ENCODE data around the gene DTNB. TPM values are rescaled to one million over a fixed set of nuclear protein-coding genes. Genes with fewer than 3 reads are reported as not detected.

Gene DTNB
- total and polyA plus RNA-seq, 4 experiments from 2014 or later: 18.0 to 45.3 (median 33.2) TPM

GRCh38 chr2:25426326-25426725 is 247.1 kb downstream of the DTNB start:
- intact Hi-C loops (cut with micrococcal nuclease): no loop called here

GRCh38 chr2:25424426-25425028 is 248.8 kb downstream of the DTNB start:
- CTCF ChIA-PET (ENCODE audit: partially characterized antibody): no interaction called here

More at GRCh38 chr2:25426326-25426725, 247.1 kb downstream of the DTNB start:
- H3K4me3 Mint-ChIP-seq: no peak overlapping the region
- Histone ChIP-seq H3K9me3 (ENCODE audit: control insufficient read depth in 1 of 2, low read length in 2 of 2) (no peaks in the 10 kb centered on the region), H3K27ac (ENCODE audit: low read depth, low read length) (no peak overlapping the region), H3K36me3 (ENCODE audit: insufficient read depth, low read length) (no peaks in the 10 kb centered on the region), H3K27me3 (ENCODE audit: insufficient read depth, low read length) (no peaks in the 10 kb centered on the region), H3K4me1 (ENCODE audit: insufficient read depth, low read length) (no peaks in the 10 kb centered on the region), H3K4me3 (ENCODE audit: low read length in 2 of 2) (no peak overlapping the region)
- no peaks in the 10 kb centered on the region for H3K27me3 Mint-ChIP-seq
- ChIA-PET POLR2A (ENCODE audit: partially characterized antibody) (no interaction called here), CTCF (ENCODE audit: partially characterized antibody) (no interaction called here)
- H3K27ac Mint-ChIP-seq: no peak overlapping the region
- peaks cover 28 to 29% of the 10 kb centered on the region in 2 donors for H3K36me3 Mint-ChIP-seq
- no peaks in the 10 kb centered on the region for H3K4me1 Mint-ChIP-seq
- no peak for DNase-seq
- no peaks in the 10 kb centered on the region for H3K9me3 Mint-ChIP-seq

GRCh38 chr2:25421820-25422411 is 251.5 kb downstream of the DTNB start:
- CTCF ChIA-PET (ENCODE audit: partially characterized antibody): no interaction called here
- DNase-seq: no peak
- intact Hi-C loops (cut with micrococcal nuclease): no loop called here
- Histone ChIP-seq H3K9me3 (ENCODE audit: control insufficient read depth in 1 of 2, low read length in 2 of 2) (no peaks in the 10 kb centered on the region), H3K4me3 (ENCODE audit: low read length in 2 of 2) (no peak overlapping the region), H3K4me1 (ENCODE audit: insufficient read depth, low read length) (no peaks in the 10 kb centered on the region), H3K27ac (ENCODE audit: low read depth, low read length) (no peak overlapping the region), H3K36me3 (ENCODE audit: insufficient read depth, low read length) (peaks cover 7% of the 10 kb centered on the region), H3K27me3 (ENCODE audit: insufficient read depth, low read length) (no peaks in the 10 kb centered on the region)
- Mint-ChIP-seq H3K4me3 (no peak overlapping the region), H3K9me3 (peaks cover 0 to 2% (median 0%) of the 10 kb centered on the region in 8 donors), H3K27me3 (no peaks in the 10 kb centered on the region), H3K27ac (peak overlapping the region in 1 of 7 donors; percentile 59), H3K4me1 (peaks cover 0 to 2% (median under 1%) of the 10 kb centered on the region in 4 donors), H3K36me3 (peaks cover 44 to 51% of the 10 kb centered on the region in 2 donors)
- POLR2A ChIA-PET (ENCODE audit: partially characterized antibody): no interaction called here

More at GRCh38 chr2:25424426-25425028, 248.8 kb downstream of the DTNB start:
- H3K27me3 ChIP-seq (ENCODE audit: insufficient read depth, low read length): no peaks in the 10 kb centered on the region
- intact Hi-C loops (cut with micrococcal nuclease): no loop called here
- H3K4me3 Mint-ChIP-seq: no peak overlapping the region
- peaks cover 38 to 41% of the 10 kb centered on the region in 2 donors for H3K36me3 Mint-ChIP-seq
- H3K36me3 ChIP-seq (ENCODE audit: insufficient read depth, low read length): peaks cover 4% of the 10 kb centered on the region
- H3K27me3 Mint-ChIP-seq: no peaks in the 10 kb centered on the region
- no peak overlapping the region for H3K27ac ChIP-seq (ENCODE audit: low read depth, low read length)
- no peaks in the 10 kb centered on the region for H3K4me1 ChIP-seq (ENCODE audit: insufficient read depth, low read length)
- no peak for DNase-seq
- no peaks in the 10 kb centered on the region for H3K9me3 Mint-ChIP-seq
- no peaks in the 10 kb centered on the region for H3K9me3 ChIP-seq (ENCODE audit: control insufficient read depth in 1 of 2, low read length in 2 of 2)
- no peak overlapping the region for H3K27ac Mint-ChIP-seq
- H3K4me3 ChIP-seq (ENCODE audit: low read length in 2 of 2): no peak overlapping the region
- H3K4me1 Mint-ChIP-seq: no peaks in the 10 kb centered on the region
- POLR2A ChIA-PET (ENCODE audit: partially characterized antibody): no interaction called here

- Mint-ChIP-seq H3K4me1 (peaks cover 0 to 3% (median 1%) of the 10 kb centered on the region in 4 donors), H3K9me3 (peaks cover 0 to 2% (median 0%) of the 10 kb centered on the region in 8 donors), H3K27me3 (no peaks in the 10 kb centered on the region), H3K27ac (no peak overlapping the region), H3K36me3 (peaks cover 43 to 54% of the 10 kb centered on the region in 2 donors), H3K4me3 (no peak overlapping the region)
- no peak overlapping the region for H3K27ac ChIP-seq (ENCODE audit: low read depth, low read length)
- no peaks in the 10 kb centered on the region for H3K4me1 ChIP-seq (ENCODE audit: insufficient read depth, low read length)
- H3K36me3 ChIP-seq (ENCODE audit: insufficient read depth, low read length): peaks cover 7% of the 10 kb centered on the region
- no peaks in the 10 kb centered on the region for H3K27me3 ChIP-seq (ENCODE audit: insufficient read depth, low read length)
- POLR2A ChIA-PET (ENCODE audit: partially characterized antibody): no interaction called here
- no peak for DNase-seq
- CTCF ChIA-PET (ENCODE audit: partially characterized antibody): no interaction called here
- intact Hi-C loops (cut with micrococcal nuclease): no loop called here
- no peaks in the 10 kb centered on the region for H3K9me3 ChIP-seq (ENCODE audit: control insufficient read depth in 1 of 2, low read length in 2 of 2)
- H3K4me3 ChIP-seq (ENCODE audit: low read length in 2 of 2): no peak overlapping the region
Observed at GRCh38 chr2:25421289-25421688, 252.1 kb downstream of the DTNB start.

GRCh38 chr2:25420820-25421237 is 252.5 kb downstream of the DTNB start:
- Mint-ChIP-seq H3K27ac (no peak overlapping the region), H3K4me3 (no peak overlapping the region), H3K9me3 (peaks cover 0 to 2% (median 0%) of the 10 kb centered on the region in 8 donors), H3K4me1 (peaks cover 0 to 3% (median 1%) of the 10 kb centered on the region in 4 donors), H3K27me3 (no peaks in the 10 kb centered on the region), H3K36me3 (peaks cover 42 to 57% of the 10 kb centered on the region in 2 donors)
- peaks cover 7% of the 10 kb centered on the region for H3K36me3 ChIP-seq (ENCODE audit: insufficient read depth, low read length)
- H3K4me3 ChIP-seq (ENCODE audit: low read length in 2 of 2): no peak overlapping the region
- ChIA-PET POLR2A (ENCODE audit: partially characterized antibody) (no interaction called here), CTCF (ENCODE audit: partially characterized antibody) (no interaction called here)
- no peak overlapping the region for H3K27ac ChIP-seq (ENCODE audit: low read depth, low read length)
- H3K9me3 ChIP-seq (ENCODE audit: control insufficient read depth in 1 of 2, low read length in 2 of 2): no peaks in the 10 kb centered on the region
- H3K4me1 ChIP-seq (ENCODE audit: insufficient read depth, low read length): no peaks in the 10 kb centered on the region
- intact Hi-C loops (cut with micrococcal nuclease): no loop called here
- no peak for DNase-seq
- no peaks in the 10 kb centered on the region for H3K27me3 ChIP-seq (ENCODE audit: insufficient read depth, low read length)

GRCh38 chr2:25419678-25420242 is 253.6 kb downstream of the DTNB start:
- Mint-ChIP-seq H3K27me3 (no peaks in the 10 kb centered on the region), H3K4me3 (no peak overlapping the region), H3K9me3 (peaks cover 0 to 2% (median 0%) of the 10 kb centered on the region in 8 donors), H3K36me3 (peaks cover 42 to 58% of the 10 kb centered on the region in 2 donors), H3K27ac (peak overlapping the region in 1 of 7 donors; percentile 52), H3K4me1 (peaks cover 0 to 3% (median 1%) of the 10 kb centered on the region in 4 donors)
- POLR2A ChIA-PET (ENCODE audit: partially characterized antibody): no interaction called here
- Histone ChIP-seq H3K27me3 (ENCODE audit: insufficient read depth, low read length) (no peaks in the 10 kb centered on the region), H3K4me3 (ENCODE audit: low read length in 2 of 2) (no peak overlapping the region), H3K4me1 (ENCODE audit: insufficient read depth, low read length) (no peaks in the 10 kb centered on the region), H3K27ac (ENCODE audit: low read depth, low read length) (no peak overlapping the region), H3K36me3 (ENCODE audit: insufficient read depth, low read length) (peaks cover 7% of the 10 kb centered on the region), H3K9me3 (ENCODE audit: control insufficient read depth in 1 of 2, low read length in 2 of 2) (no peaks in the 10 kb centered on the region)
- DNase-seq: no peak
- CTCF ChIA-PET (ENCODE audit: partially characterized antibody): no interaction called here
- intact Hi-C loops (cut with micrococcal nuclease): no loop called here

- no peaks in the 10 kb centered on the region for H3K27me3 ChIP-seq (ENCODE audit: insufficient read depth, low read length)
- intact Hi-C loops (cut with micrococcal nuclease): no loop called here
- no peak overlapping the region for H3K4me3 Mint-ChIP-seq
- ChIA-PET POLR2A (ENCODE audit: partially characterized antibody) (no interaction called here), CTCF (ENCODE audit: partially characterized antibody) (interaction anchor here (0.6 to 1.3 kb wide), 4 partner anchors 16 to 266 kb away, joined by 3 read pairs; no protein-coding TSS in a partner anchor)
- peaks cover 7% of the 10 kb centered on the region for H3K36me3 ChIP-seq (ENCODE audit: insufficient read depth, low read length)
- no peak for DNase-seq
- H3K36me3 Mint-ChIP-seq: peaks cover 40 to 60% of the 10 kb centered on the region in 2 donors
- peaks cover 0 to 2% (median 0%) of the 10 kb centered on the region in 8 donors for H3K9me3 Mint-ChIP-seq
- H3K4me1 ChIP-seq (ENCODE audit: insufficient read depth, low read length): no peaks in the 10 kb centered on the region
- H3K27ac ChIP-seq (ENCODE audit: low read depth, low read length): no peak overlapping the region
- no peak overlapping the region for H3K4me3 ChIP-seq (ENCODE audit: low read length in 2 of 2)
- no peaks in the 10 kb centered on the region for H3K27me3 Mint-ChIP-seq
- H3K9me3 ChIP-seq (ENCODE audit: control insufficient read depth in 1 of 2, low read length in 2 of 2): no peaks in the 10 kb centered on the region
- peaks cover 0 to 3% (median 1%) of the 10 kb centered on the region in 4 donors for H3K4me1 Mint-ChIP-seq
- H3K27ac Mint-ChIP-seq: no peak overlapping the region
Observed at GRCh38 chr2:25418944-25419677, 254.3 kb downstream of the DTNB start.

Measured in CD4-positive, alpha-beta memory T cell (primary cell).